ENCODE measurements around the gene ING3. TPM values are rescaled to one million over a fixed set of nuclear protein-coding genes. Genes with fewer than 3 reads are reported as not detected.
A peak's percentile ranks its signal among the peaks of the same experiment; 100 is the strongest.

ING3 gene
- total and polyA plus RNA-seq, 9 of the 15 experiments (the other 6 are each of a cell fraction or from before 2014, with no cell fraction given): 22.8 to 233 (median 50.4) TPM

GRCh38 chr7:120992965-120993494 is 42.5 kb downstream of the ING3 start (continued):
- TF ChIP-seq VEZF1 (CRISPR knock-in tag; IDR thresholded peaks at IDR 0.05) (0 out of 2 replicates have a peak, but pooled peaks have one; percentile 41), XRCC5 (IDR thresholded peaks at IDR 0.05; ENCODE audit: low read depth, low read length) (no peak), HCFC1 (IDR thresholded peaks at IDR 0.05; ENCODE audit: low read depth, low read length) (no peak), ZNF766 (CRISPR knock-in tag; conservative IDR thresholded peaks at IDR 0.05) (peak; percentile 70; the same call in 1 of the 2 replicates), FOXK2 (conservative IDR thresholded peaks at IDR 0.05 in 1 of 2, IDR thresholded peaks at IDR 0.05 in 1 of 2; ENCODE audit: low read depth in 2 of 2) (peak; percentile 36 to 39; a peak in 1 of 4 replicates), SMARCE1 (IDR thresholded peaks at IDR 0.05) (no peak), HIVEP1 (CRISPR knock-in tag; IDR thresholded peaks at IDR 0.05) (no peak), TGIF2 (CRISPR knock-in tag; IDR thresholded peaks at IDR 0.05) (no peak), LARP7 (IDR thresholded peaks at IDR 0.05) (no peak), MYBL2 (IDR thresholded peaks at IDR 0.05; ENCODE audit: low read depth) (no peak), MYBL2 (CRISPR knock-in tag; IDR thresholded peaks at IDR 0.05; ENCODE audit: borderline replicate concordance) (no peak), ZNF592 (IDR thresholded peaks at IDR 0.05) (0 out of 2 replicates have a peak, but pooled peaks have one; percentile 27), HES1 (IDR thresholded peaks at IDR 0.05; ENCODE audit: low read depth) (no peak), NR2C2 (CRISPR knock-in tag; IDR thresholded peaks at IDR 0.05) (no peak), NR2C2 (tag; IDR thresholded peaks at IDR 0.05) (0 out of 2 replicates have a peak, but pooled peaks have one; percentile 17), PYGO2 (tag; IDR thresholded peaks at IDR 0.05) (no peak), TARDBP (IDR thresholded peaks at IDR 0.05) (no peak)
